Hindlimb muscle (tissue), 1 donor: ENCODE measurements around the gene UBE2K. TPM values are rescaled to one million over a fixed set of nuclear protein-coding genes. Genes with fewer than 3 reads are reported as not detected.
A peak's percentile ranks its signal among the peaks of the same experiment; 100 is the strongest.
"Not testable (repeated sequence)": the region's sequence is repeated elsewhere in the genome, so short reads cannot be mapped to it uniquely, and the experiment has no call there.

ENCODE experiments used
- DNase-seq: peaks from one replicate; pipeline ENCODE4 v3.0.0-alpha.2; 2013
- polyA plus RNA-seq: library from polyadenylated mRNA; unstranded; fragments of 120-200 nt; gene quantifications from one replicate; pipeline ENCODE4 v1.2.1, GENCODE V29; 2013; ENCODE audit not compliant: insufficient read length

Gene UBE2K, protein sequence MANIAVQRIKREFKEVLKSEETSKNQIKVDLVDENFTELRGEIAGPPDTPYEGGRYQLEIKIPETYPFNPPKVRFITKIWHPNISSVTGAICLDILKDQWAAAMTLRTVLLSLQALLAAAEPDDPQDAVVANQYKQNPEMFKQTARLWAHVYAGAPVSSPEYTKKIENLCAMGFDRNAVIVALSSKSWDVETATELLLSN
- polyA plus RNA-seq, result 41.0 TPM

DNA sequence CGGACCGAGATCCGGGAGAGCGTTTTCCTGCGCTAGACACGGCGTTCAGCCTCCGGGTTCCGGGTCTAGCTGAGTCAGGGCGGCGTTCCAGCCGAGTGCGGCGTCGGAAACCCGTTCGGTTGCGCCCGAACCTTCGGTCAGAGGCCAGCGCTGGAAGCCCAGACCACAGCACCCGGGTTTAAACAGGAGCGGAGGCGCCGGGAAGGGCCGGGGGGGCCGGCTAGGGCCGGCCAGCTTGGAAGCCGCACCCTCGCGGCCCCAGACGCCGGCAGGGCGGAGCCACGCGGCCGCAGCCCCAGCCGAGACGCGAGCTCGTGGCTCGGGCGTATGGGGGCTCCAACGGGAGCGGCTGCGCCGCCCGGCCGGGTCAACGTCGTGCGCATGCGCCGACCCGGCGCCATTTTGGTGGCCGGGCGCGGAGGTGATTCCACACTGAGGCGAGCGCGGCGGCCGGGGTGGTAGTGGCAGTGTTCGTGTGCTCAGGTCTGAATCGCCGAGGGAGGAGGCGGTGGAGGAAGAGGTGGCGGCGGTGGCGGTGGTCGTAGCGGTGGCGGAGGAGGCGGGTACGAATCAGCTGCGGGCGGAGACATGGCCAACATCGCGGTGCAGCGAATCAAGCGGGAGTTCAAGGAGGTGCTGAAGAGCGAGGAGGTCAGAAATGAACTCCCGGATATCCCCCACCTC, at the start of gene UBE2K:
UBE2K (plus strand) TSS at position 397 of the 684 bp plus-strand sequence; CDS start at position 589, 192 bp downstream.
- DNase-seq, result peak; percentile 92

DNA sequence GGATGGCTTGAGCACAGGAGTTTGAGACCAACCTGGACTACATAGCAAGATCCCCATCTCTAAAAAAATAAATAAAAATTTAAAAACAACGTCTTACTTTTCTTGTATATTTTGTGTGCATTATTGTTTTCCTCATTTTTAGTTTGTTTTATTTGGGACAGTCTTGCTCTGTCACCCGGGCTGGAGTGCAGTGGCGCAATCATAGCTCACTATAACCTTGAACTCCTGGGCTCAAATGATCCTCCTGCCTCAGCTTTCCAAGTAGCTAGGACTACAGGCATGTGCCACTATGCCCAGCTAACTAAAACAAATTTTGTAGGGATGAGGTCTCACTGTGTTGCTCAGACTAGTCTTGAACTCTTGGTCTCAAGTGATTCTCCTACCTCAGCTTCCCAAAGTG, 49.7 kb upstream of the UBE2K start:
- DNase-seq, result no peak

DNA sequence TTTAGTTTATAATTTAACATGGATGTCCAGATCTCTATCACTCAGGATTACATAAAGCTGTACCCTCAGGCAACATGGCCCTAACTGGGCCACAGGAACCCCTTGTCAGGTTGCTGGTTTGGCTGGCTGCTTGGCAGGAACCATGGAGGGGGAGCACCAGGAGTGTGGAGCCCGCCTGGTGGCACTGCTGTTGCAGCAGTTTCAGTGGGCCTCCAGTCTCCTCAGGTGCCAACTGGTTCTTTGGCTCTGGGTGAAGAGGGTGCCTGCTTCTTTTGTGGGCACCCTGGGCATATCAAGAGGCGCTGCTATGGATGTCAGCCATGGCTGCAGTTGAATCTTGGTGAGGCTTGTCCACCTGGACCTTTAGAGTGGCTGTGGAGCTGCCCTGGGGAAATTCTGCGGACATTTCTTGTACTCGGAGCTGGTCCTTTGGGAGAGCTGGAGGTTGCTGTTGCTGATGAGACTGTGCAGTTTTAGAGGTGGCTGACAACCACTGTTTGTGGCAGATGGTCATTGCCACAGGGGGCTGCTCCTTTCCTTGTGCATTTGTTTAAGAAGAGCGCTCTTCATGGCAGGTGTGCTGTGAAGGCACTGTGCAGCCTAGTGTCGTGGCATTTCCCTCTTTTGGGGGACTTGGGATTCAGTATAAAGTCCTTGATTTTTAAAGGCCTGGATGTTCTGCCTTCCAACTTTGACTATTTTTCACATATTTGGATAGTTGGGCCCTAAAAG, 48.9 kb upstream of the UBE2K start:
- no peak for DNase-seq

DNA sequence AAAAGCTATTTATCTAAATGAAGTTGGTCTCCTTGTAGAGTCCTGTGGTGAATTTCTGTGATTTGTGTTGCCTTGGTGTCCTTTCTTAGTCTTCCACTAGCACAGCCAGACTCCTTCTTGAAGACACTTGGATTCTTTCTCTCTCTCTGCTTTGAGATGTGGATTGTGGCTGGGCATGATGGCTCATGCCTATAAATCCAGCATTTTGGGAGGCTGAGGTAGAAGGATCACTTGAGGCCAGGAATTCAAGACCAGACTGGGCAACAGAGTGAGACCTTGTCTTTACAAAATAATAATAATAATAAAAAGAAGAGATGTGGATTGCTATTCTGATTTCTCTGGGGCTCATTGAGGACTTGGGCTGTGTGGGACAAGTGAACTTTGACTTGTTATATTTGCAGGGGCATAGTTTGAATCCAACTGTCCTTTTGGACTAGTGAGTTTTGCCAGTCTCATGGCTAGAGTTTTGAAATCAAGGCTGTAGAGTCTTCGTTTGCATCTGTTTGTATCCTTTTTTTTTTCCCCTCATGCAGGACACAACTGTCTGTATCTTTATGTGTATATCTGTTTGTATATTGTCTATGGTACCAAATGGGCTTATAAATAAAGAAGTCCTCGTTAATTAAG, 48.2 kb upstream of the UBE2K start:
- DNase-seq, result no peak

DNA sequence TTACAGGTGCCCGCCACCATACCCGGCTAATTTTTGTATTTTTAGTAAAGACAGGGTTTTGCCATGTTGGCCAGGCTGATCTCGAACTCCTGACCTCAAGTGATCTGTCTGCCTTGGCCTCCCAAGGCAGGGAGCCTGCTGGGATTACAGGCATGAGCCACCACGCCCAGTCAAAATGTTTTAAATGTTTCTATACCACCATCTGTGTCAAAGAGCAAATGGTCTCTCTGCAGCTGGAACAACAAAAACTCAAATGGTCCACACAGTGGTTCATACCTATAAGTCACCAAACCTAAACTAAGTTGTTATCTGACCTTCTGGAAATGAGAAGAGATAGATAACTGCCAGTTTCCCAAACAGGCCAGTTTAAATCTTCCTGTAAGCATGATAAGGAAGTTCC, 46.4 kb upstream of the UBE2K start:
- not testable (repeated sequence) for DNase-seq

DNA sequence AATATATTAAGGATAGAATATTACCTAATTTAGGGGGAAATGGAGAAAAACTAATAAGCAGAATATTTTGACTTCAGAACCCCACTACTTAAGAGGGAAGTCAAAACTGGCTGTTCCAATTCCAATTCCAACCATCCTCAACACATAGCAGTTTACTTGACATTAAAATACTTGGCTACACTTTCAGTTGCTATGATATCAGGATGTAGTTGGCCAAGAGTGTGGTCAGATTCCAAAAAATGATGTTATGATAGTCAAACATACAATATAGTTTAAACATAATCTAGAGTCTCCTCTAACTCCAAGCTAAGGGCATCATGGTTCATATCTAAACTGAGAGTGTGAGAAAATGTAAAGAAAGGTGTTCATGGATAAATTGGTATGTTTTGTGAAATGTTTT, 42.7 kb upstream of the UBE2K start:
- DNase-seq, result no peak

DNA sequence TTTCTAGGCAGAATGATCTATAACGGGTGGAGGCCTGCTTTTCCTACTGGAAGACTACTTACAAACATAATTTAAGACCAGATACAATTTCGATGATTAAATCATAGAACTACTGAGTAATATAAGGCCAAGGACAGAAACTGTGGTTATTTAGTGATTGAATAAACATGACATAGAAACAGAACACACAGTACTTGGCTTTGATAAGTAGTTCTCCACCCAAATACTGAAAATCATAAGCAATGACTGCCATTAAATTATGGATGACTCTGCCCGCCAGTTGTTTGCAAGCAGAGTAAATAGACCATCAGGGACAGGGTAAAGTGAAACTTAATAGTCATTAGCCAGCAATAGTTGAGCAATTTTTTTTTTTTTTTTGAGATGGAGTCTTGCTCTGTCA, 42.1 kb upstream of the UBE2K start:
- DNase-seq, result no peak

DNA sequence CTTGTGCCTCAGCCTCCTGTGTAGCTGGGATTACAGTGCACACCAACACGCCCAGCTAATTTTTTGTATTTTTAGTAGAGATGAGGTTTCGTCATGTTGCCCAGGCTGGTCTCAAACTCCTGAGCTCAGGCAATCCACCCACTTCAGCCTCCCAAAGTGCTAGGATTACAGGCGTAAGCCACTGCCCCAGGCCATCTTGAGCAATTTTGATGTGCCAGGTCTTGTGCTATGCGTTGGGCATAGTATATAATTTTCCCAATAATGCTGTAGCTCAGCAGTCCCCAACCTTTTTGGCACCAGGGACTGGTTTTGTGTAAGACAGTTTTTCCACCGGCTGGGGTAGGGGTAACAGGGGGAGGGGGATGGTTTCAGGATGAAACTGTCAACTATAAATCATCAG, 41.3 kb upstream of the UBE2K start:
- DNase-seq, result not testable (repeated sequence)

DNA sequence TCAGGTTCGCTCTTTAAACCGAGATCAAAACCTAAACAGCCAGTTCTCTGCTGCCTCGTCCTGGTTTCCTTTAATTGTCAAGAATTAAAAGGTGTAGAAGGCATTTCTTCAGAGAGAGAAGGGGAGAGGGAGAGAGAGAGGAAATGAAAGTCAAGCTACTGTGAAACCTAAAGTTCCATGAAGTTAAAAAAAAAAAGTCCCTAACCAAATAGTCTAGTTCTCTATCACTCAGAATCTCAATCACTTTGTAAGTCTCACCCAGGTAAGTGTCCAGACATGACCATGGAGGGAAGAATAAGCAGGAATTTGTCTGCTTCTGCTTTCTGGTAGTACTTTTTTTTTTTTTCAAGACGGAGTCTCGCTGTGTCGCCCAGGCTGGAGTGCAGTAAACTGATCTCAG, 40.5 kb upstream of the UBE2K start:
- no peak for DNase-seq

DNA sequence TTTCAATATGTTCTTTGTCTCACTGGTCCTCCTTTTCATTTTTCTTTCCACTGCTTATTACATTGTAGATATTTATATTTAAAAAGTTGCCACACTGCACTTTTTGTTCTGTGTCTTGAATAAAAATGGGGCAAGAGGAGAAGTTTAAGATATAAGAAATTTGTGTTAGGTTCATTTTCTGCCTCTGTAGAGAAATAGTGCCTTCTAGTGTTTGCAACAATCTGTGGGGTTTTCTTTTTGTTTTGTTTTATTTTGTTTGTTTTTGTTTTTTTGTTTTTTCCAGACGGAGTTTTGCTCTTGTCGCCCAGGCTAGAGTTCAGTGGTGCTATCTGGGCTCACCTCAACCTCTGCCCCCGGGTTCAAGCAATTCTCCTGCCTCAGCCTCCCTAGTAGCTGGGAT, 39.2 kb upstream of the UBE2K start:
- no peak for DNase-seq

DNA sequence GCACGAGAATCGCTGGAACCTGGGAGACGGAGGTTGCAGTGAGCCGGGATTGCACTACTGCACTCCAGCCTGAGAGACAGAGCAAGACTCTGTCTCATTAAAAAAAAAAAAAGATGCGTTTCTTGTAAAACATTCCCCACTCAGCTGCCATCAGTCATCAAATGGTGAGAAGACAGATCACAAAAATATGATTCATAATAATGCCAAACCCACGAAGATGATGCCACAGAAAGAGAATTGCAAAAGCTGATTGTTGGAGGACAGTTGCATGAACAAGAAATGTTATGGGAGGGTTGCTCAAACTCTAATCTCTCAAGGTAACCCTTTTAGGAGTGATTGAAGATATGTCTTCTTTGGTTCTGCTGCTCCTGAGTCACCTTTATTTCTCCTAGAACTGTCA, 37.9 kb upstream of the UBE2K start:
- DNase-seq, result no peak

DNA sequence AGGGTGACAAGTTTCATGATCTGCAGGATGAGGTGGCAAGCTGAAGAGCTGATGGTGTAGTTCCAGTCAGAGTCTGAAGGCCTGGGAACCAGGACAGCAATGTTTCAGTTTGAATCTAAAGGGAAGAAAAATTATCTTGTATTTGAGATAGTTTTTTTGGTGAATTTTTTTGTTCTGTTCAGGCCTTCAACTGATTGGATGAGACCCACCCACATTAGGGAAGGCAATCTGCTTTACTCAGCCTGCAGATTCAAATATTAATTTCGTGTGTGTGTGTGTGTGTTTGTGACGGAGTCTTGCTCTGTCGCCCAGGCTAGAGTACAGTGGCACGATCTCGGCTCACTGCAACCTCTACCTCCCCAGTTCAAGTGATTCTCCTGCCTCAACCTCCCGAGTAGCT, 37.2 kb upstream of the UBE2K start:
- DNase-seq, result no peak

DNA sequence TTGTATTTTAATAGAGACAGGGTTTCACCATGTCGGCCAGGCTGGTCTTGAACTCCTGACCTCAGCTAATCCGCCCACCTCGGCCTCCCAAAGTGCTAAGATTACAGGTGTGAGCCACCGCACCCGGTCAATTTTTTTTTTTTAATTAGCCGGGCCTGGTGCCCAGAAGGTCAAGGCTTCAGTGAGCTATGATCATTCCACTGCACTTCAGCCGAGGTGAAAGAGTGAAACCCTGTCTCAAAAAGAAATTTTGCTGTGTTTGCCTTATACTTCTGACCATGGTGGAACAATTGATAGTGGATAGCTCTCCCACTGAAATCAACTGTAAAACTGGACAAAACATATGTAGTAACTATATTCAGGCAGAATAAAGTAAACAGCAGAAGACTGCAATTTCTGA, 35.3 kb upstream of the UBE2K start:
- no peak for DNase-seq

DNA sequence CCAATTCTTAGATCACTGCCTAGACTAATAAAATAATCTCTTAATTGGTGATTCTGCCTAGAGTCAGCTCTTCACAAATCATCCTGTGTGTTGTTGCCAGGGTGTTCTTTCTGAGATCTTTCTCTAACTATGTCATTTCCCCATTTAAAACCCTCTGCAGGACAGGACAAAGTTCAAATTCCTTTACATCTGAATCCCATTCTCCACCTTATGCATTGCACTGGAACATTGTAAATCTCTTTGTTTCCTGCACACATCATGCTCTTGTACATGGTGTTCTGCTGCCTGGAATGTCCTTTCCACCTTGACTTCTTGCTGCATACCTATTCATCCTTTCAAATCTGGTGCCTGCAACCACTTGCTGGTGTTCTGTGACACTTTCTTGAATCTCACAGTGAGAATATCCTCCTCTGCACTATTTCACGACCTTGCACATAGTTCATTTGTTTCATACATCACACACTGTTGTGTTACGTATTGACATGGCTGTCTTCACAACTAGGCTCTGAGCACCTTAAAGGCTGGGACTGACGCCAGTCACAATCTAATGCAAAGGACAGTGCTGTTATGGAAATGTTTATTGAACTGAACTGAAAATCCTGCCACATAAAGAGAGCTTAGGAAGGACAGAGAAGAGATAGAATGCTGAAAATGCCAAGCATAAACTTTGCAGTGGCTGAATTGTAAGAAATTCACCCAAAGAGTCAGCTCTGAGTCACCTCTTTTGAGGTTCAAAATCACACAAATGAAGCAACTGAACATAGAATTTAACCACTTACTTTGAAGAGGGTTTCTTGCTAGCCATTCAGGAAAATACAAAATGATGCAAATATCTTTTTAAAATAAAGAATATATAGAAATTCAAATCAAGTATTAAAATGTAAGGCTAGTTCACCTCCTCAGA, 32.9 kb upstream of the UBE2K start:
- no peak for DNase-seq

DNA sequence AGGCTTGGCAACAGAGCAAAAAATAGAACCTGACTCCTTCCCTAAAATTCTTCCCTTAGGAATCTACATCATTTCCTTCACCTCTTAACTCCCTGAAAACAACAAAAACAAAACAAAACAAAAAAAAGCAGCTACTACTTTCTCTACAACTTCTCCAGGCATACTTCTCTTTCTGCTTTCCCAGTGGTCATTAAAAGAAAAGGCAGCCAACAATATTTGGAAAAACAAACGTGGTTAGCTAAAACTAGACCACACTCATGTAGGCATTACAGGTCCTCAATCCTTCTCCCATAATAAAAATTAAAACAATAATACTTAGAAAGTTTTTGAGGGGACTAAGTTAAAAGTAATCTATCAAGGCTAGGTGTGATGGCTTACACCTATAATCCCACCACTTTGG, 30.2 kb upstream of the UBE2K start:
- no peak for DNase-seq

DNA sequence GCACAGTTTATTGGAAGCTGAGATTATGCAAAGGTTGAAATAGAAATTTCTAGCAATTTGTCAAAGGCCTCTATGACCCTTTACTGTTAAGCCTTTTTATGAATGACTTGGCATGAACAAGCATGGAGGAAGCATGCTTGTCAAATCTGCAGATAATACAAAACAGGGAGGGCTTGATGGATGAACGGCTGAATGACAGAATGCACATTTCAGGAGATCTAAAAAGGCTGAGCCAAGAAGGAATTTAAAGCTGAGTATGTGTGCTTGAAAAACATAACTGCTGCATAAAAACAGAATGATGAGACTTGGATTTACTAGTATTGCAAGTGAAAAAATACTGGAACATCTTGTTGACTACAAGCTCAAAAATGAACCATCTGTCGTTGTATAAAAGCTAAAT, 29.0 kb upstream of the UBE2K start:
- DNase-seq, result no peak

DNA sequence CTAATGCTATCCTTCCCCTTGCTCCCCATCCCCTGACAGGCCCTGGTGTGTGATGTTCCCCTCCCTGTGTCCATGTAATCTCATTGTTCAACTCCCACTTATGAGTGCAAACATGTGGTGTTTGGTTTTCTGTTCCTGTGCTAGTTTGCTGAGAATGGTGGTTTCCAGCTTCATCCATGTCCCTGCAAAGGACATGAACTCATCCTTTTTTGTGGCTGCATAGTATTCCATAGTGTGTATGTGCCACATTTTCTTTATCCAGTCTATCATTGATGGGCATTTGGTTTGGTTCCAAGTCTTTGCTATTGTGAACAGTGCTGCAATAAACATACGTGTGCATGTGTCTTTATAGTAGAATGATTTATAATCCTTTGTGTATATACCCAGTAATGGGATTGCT, 27.6 kb upstream of the UBE2K start:
- DNase-seq, result not testable (repeated sequence)

DNA sequence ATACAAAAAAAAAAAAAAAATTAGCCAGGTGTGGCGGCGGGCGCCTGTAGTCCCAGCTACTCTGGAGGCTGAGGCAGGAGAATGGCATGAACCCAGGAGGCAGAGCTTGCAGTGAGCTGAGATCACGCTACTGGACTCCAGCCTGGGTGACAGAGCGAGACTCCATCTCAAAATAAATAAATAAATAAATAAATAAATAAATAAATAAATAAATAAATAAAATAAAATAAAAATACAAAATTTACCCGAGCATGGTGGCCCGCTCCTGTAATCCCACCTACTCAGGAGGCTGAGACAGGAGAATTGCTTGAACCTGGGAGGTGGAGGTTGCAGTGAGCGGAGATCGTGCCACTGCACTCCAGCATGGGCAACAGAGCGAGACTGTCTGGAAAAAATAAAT, 22.3 kb upstream of the UBE2K start:
- DNase-seq, result not testable (repeated sequence)

DNA sequence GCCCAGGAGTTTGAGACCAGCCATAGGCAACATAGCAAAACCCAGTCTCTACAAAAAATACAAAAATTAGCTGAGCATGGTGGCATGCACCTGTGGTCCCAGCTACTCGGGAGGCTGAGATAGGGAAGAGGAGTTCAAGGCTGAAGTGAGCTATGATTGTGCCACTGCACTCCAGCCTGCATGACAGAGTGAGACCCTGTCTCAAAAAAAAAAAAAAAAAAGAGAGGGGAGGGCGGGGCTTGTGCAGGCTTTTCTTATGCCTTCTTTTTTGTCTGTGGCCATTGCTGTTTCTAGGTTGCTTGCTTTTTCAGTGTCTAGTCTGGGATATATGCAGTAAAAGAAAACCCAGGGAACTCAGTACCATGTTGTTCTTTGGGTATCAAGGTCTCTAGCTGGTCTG, 16.9 kb upstream of the UBE2K start:
- DNase-seq, result not testable (repeated sequence)

DNA sequence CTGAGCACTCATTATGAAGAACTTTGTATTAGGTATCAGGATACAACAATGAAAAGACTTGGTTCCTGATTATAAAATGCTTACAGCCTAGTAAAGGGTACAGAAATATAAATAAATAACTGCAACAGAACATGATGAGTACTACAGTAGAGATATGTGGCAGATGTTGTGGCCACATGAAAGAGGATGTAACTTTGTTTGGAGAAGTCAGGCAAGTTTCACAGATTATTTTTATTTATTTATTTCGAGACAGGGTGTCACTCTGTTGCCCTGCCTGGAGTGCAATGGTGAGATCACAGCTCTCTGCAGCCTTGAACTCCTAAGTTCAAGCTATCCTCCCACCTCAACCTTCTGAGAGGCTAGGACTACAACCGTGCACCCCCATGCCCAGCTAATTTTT, 15.8 kb upstream of the UBE2K start:
- no peak for DNase-seq

DNA sequence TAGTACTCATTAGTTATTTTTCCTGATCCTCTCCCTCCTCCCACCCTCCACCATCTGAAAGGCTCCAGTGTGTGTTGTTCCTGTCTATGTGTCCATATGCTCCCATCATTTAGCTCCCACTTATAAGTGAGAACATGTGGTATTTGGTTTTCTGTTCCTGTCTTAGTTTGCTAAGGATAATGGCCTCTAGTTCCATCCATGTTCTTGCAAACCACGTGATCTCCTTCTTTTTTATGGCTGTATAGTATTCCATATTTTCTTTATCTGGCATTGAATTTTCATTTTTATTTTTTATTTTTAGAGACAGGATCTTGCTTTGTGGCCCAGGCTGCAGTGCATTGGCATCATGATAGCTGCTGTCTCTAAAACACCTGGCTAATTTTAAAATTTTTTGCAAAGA, 11.9 kb upstream of the UBE2K start:
- no peak for DNase-seq

DNA sequence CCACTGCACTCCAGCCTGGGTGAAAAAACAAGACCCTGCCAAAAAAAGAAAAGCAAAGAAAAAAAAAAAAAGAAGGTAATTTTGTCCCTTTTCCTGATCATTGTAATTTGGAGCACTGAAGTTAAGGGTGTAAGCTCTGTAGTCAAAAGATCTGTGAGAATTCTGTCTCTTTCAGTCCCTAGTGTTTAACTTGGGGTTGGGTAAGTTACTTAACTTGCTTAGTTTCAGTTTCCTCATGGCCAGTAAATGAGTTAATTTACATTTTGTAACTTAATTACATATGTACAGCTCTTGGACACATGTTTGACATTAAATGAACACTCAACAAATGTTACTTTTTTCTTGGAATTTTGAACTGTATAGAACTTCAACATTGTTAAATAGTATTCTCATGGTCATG, 10.9 kb upstream of the UBE2K start:
- DNase-seq, result no peak
